Measurements from ENCODE around the gene CDCP1. TPM values are rescaled to one million over a fixed set of nuclear protein-coding genes. Genes with fewer than 3 reads are reported as not detected.
"Not testable (repeated sequence)": the region's sequence is repeated elsewhere in the genome, so short reads cannot be mapped to it uniquely, and the experiment has no call there.

The CDCP1 gene
- total RNA-seq, 1 experiment from 2014 or later = 13.6 TPM

DNA sequence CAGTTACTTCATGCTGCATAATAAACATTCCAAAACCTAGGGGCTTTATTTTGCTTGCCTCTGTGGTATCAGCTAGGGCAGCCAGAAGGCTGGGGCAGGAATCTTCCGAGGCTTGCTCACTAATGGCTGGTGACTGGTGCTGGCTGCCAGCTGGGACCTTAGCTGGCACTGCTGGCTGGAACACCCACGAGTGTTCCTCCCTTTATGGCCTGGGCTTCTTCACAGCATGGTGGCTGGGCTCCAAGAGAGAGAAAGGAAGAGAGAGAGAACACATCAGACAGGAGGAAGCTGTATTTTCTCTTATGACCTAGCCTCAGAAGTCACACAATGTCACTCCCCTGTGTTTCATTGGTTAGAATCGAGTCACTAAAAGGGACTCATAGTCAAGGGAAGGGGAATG lies 23.9 kb upstream of the CDCP1 start:
- no peak for DNase-seq (ENCODE audit: low spot score)

DNA sequence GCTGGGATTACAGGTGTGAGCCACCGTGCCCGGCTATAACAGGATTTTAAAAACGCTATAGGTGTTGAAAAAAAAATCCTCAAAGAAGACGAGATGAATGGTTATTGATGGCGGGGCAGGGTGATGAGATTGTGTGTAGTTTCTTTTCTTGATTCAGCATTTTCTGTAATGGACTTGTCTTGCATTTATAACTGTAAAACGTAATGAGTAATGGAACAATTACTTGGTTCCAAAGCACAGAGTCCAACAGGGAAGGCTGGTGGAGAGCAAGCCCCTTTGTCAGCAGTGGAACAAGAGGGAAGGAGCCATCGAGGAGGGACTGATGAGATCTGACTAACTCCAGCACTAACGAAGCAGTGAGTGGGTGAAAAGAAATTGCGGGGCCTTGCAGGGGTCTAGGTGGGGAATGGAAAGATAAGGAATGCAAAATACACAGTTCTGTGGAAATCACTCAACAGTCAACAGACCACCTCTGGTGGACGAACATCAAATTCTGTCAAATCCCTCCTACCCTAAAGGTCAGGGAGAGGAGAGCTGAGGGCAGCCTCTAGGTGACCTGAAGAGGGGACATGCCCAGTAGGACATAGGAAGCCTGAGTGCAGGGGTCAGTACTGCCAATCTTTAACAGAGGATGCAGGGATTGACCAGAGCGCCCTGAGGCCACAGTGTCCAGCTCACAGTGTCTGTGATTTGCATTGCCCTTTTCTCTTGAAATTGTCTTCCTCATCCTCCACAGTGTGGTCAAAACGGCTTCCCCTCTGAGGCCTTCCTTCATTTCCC lies 23.1 kb upstream of the CDCP1 start:
- no peak for DNase-seq (ENCODE audit: low spot score)

DNA sequence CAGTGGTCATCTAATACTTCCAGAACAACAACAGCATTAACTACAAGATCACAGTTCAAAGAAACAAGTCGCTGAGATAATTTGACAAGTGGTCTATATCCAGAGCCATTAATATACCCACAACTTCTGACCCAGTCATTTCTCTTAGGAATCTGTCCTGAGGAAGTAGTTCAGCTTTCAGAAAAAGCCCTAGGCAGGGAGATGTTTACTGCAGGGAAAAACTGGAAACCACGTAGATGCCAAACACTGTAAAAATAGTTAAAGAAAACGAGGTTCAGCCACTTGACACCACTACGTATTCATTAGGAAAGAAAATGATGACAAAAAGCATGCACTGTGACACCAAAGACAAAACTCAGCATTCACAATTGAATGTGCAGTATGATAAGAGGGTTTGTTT lies 22.3 kb upstream of the CDCP1 start:
- DNase-seq (ENCODE audit: low spot score) = no peak

GRCh38 chr3:45167011-45167911 lies 21.1 kb upstream of the CDCP1 start:
- DNase-seq (ENCODE audit: low spot score) = peak; percentile 92

DNA sequence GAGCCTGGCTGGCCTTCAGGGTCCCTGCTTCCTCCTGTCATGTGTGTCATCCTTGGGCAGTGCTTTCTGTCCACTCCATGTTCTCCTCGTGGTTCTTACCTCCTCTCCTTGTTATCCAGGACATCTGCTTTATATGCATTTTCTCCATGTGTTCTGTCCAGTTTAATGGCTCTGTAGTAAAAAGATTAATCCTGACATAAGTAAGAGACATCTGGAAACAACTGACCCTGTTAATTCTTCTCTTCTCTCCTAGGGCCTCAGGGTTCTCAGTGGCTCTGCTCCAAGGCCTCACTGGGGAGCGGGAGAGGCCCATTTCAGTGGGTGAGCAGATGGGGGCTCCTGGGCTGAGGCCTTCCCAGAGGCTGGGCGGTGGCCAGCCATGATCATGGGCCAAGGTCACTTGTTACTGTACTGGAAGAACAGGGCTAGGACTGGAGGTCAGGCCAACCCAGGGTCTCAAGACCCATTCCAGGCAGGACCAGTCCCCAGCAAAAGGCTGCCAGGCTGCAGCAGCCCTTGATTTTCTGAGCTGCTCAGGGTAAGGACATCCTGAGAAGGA lies 20.2 kb upstream of the CDCP1 start:
- DNase-seq (ENCODE audit: low spot score) = no peak

GRCh38 chr3:45165497-45166283 lies 19.5 kb upstream of the CDCP1 start:
- no peak for DNase-seq (ENCODE audit: low spot score)

DNA sequence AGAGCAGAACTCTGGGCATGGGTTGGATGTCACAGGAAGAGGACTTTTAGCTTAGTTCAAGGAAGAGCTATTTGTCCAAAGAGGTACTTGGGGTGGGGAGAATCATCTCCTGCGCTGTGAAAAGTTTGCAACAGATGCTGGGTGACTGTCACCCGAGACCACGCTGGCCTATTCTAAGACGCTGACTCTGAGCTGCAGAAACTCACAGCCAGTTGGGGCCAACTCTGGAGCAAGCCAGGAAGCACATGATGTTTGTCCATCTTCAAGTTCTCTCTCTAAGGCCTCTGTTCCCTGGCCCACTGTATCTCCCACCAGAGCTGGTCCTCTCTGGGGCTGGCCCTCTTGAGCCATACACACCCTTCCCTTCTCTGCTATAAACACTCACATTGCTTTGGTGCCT lies 17.9 kb upstream of the CDCP1 start:
- no peak for DNase-seq (ENCODE audit: low spot score)

GRCh38 chr3:45163481-45163880 lies 17.3 kb upstream of the CDCP1 start:
- no peak for DNase-seq (ENCODE audit: low spot score)

GRCh38 chr3:45154641-45155147 lies 8.5 kb upstream of the CDCP1 start:
- DNase-seq (ENCODE audit: low spot score) = no peak

GRCh38 chr3:45153658-45154437 lies 7.7 kb upstream of the CDCP1 start:
- no peak for DNase-seq (ENCODE audit: low spot score)

- DNase-seq (ENCODE audit: low spot score) = no peak
Measured at GRCh38 chr3:45152307-45152706, 6.1 kb upstream of the CDCP1 start.

- DNase-seq (ENCODE audit: low spot score) = no peak
Measured at GRCh38 chr3:45151100-45151499, 4.9 kb upstream of the CDCP1 start.

GRCh38 chr3:45148921-45149320 lies 2.7 kb upstream of the CDCP1 start:
- DNase-seq (ENCODE audit: low spot score) = no peak

DNA sequence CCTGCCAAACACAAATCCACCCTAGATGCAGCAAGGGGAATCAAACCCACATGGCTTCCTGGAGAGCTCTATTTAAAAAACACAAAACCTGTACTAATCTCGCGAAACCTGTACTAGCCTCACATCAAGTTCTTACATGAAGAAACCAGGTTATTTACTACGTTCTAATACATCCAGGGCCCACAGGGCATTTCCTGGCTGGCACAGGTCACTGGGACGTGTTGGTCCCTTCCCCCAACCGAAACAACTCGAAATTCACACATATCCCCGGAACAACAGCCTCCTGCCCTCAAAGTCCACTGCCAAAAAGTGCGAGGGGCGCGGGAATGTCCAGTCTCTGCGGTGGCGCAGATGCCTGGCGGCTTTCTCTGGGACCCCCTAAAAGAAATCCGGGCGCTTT lies 955 bp downstream of the CDCP1 start:
- DNase-seq (ENCODE audit: low spot score) = peak; percentile 34

GRCh38 chr3:45143673-45144671 lies 2.2 kb downstream of the CDCP1 start:
- DNase-seq (ENCODE audit: low spot score) = no peak

GRCh38 chr3:45140770-45141155 lies 5.4 kb downstream of the CDCP1 start:
- DNase-seq (ENCODE audit: low spot score) = not testable (repeated sequence)

DNA sequence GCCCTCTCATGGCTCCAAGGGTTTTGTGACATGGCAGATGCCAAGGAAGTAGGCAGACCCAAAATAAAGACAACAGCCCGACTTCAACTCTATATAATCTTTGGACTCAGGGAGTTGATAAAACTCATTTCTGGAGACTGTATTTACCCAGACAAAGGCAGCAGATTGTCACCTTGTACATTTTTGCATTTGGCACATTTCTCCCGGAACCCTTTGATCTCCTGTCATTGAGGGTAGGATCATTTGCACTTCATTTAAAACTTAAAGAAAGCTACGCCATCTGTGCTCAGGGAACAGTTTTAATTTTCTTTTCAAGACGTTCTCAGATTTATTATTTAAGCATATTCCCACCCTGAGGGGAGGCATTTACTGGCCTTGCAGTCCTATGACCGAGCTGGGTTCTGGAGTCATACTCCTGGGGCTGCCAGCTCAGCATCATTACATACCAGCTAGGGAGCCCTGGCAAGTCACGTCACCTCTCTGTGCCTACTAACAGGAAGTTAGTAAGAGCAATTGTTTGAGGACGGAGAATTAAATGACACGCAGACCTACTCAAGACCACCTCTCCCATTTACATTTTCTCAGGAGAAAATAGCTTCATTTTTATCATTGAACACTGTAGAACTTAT lies 5.9 kb downstream of the CDCP1 start:
- no peak for DNase-seq (ENCODE audit: low spot score)

- no peak for DNase-seq (ENCODE audit: low spot score)
Measured at GRCh38 chr3:45139372-45140140, 6.6 kb downstream of the CDCP1 start.

Data from HT-29 (cell line).